Stimulated activated CD4-positive, alpha-beta T cell treated with anti-CD3 and anti-CD28 coated beads, TNF-alpha, amount 100 ng/mL, for 1 hour (primary cell): ENCODE data around the gene GALNT9.
"Not testable (repeated sequence)": the region's sequence is repeated elsewhere in the genome, so short reads cannot be mapped to it uniquely, and the experiment has no call there.

Experiments used
- DNase-seq, 3 donors: peaks; one replicate each; pipeline ENCODE4 v3.0.0-alpha.2; 2020; ENCODE audit warnings: low read depth in 3 of 3, low spot score in 1 of 3

Gene GALNT9

GRCh38 chr12:132237772-132238487, 91.5 kb downstream of the GALNT9 start:
- no peak for DNase-seq

GRCh38 chr12:132236930-132237771, 92.2 kb downstream of the GALNT9 start:
- no peak for DNase-seq

GRCh38 chr12:132236129-132236929, 93.1 kb downstream of the GALNT9 start:
- DNase-seq, result no peak

GRCh38 chr12:132235116-132235820, 94.1 kb downstream of the GALNT9 start:
- DNase-seq, result no peak

GRCh38 chr12:132230381-132230780, 99.0 kb downstream of the GALNT9 start:
- DNase-seq, result no peak

- no peak for DNase-seq
These were observed 99.5 kb downstream of the GALNT9 start for GRCh38 chr12:132229926-132230325.

GRCh38 chr12:132229193-132229760, 100.1 kb downstream of the GALNT9 start:
- no peak for DNase-seq

GRCh38 chr12:132228476-132229192, 100.8 kb downstream of the GALNT9 start:
- DNase-seq, result no peak

GRCh38 chr12:132227782-132228475, 101.5 kb downstream of the GALNT9 start:
- no peak for DNase-seq

GRCh38 chr12:132227118-132227517, 102.3 kb downstream of the GALNT9 start:
- DNase-seq, result no peak

GRCh38 chr12:132226604-132227003, 102.8 kb downstream of the GALNT9 start:
- DNase-seq, result no peak

GRCh38 chr12:132225214-132225613, 104.2 kb downstream of the GALNT9 start:
- DNase-seq, result no peak

- DNase-seq, result no peak
These were observed 104.9 kb downstream of the GALNT9 start for GRCh38 chr12:132224484-132224883.

GRCh38 chr12:132222808-132223173, 106.6 kb downstream of the GALNT9 start:
- no peak for DNase-seq

GRCh38 chr12:132222096-132222807, 107.1 kb downstream of the GALNT9 start:
- peak in 1 of 3 donors; percentile 11 for DNase-seq

GRCh38 chr12:132219761-132220160, 109.6 kb downstream of the GALNT9 start:
- not testable (repeated sequence) for DNase-seq

- no peak for DNase-seq
These were observed 110.1 kb downstream of the GALNT9 start for GRCh38 chr12:132219323-132219722.

- DNase-seq, result peak in 2 of 3 donors; percentile 12 to 20
These were observed 110.5 kb downstream of the GALNT9 start for GRCh38 chr12:132218915-132219314.

GRCh38 chr12:132218527-132218875, 110.9 kb downstream of the GALNT9 start:
- no peak for DNase-seq
